Activated T-helper 1 cell treated with anti-CD3 and anti-CD28 coated beads, Interleukin-12 subunit alpha, Interleukin-12 subunit beta, Interleukin-2, Interleukin-4 antibody, amounts not matched to agents 30 ng/mL and 10 ng/mL and 1 ng/mL, durations not matched to agents 14 hours and 24 hours and 36 hours (primary cell): Measurements from ENCODE around the gene INKA1. TPM values are rescaled to one million over a fixed set of nuclear protein-coding genes. Genes with fewer than 3 reads are reported as not detected.
"Not testable (repeated sequence)": the region's sequence is repeated elsewhere in the genome, so short reads cannot be mapped to it uniquely, and the experiment has no call there.

Experiments
- DNase-seq: peaks from one replicate; pipeline ENCODE4 v3.0.0; 2021; ENCODE audit warnings: low spot score
- H3K27ac Mint-ChIP-seq: one replicate; pipeline ENCODE4 v1.8.0; 2021; ENCODE audit warnings: mild to moderate bottlenecking, mixed read lengths
- H3K27me3 Mint-ChIP-seq: one replicate; pipeline ENCODE4 v1.8.0; 2022; ENCODE audit warnings: mild to moderate bottlenecking, moderate library complexity, mixed read lengths; ENCODE audit not compliant: insufficient read depth
- H3K36me3 Mint-ChIP-seq: one replicate; pipeline ENCODE4 v1.8.0; 2021; ENCODE audit warnings: low read depth, mixed read lengths
- H3K4me1 Mint-ChIP-seq: one replicate; pipeline ENCODE4 v1.8.0; 2021; ENCODE audit warnings: low read depth, mixed read lengths
- H3K4me3 Mint-ChIP-seq: one replicate; pipeline ENCODE4 v1.8.0; 2021; ENCODE audit warnings: mild to moderate bottlenecking, moderate library complexity, mixed read lengths
- H3K9me3 Mint-ChIP-seq: one replicate; pipeline ENCODE4 v1.8.0; 2021; ENCODE audit warnings: mixed read lengths
- intact Hi-C: fragments of 100-400 bp; cut with micrococcal nuclease; formaldehyde crosslinking; loops from one replicate; pipeline ENCODE4 v1.15.1; 2024
- total RNA-seq: library from RNA; stranded (reverse); gene quantifications from 2 replicates; pipeline ENCODE4 v1.2.3, GENCODE V29; 2022

INKA1 gene
- total RNA-seq = 1.3 and 2.7 TPM in 2 replicates

- Mint-ChIP-seq H3K4me3 (peak within 1 kb of the TSS; percentile 84), H3K4me1 (peaks cover 23% of the 10 kb centered on the region), H3K27me3 (peaks cover 10% of the 10 kb centered on the region), H3K36me3 (peaks cover 8% of the 10 kb centered on the region), H3K27ac (peak within 1 kb of the TSS; percentile 70), H3K9me3 (no peaks in the 10 kb centered on the region)
- peak; percentile 82 for DNase-seq
- intact Hi-C loops = loop anchor here (1.0 to 2.0 kb wide), 9 partner anchors 10 to 285 kb away; partner anchors contain the start of genes IP6K1, MON1A, RBM5 and TRAIP
Measured at GRCh38 chr3:49802719-49803464, at the start of gene INKA1. TSS of gene INKA1 (plus strand) at chr3:49803261. CDS start at chr3:49803393, 132 bp downstream.

- no peak overlapping the region for H3K4me3 Mint-ChIP-seq
- DNase-seq = no peak
- peaks cover 13% of the 10 kb centered on the region for H3K4me1 Mint-ChIP-seq
- H3K9me3 Mint-ChIP-seq = no peaks in the 10 kb centered on the region
- H3K27ac Mint-ChIP-seq = no peak overlapping the region
- H3K36me3 Mint-ChIP-seq = peaks cover 7% of the 10 kb centered on the region
- intact Hi-C loops = no loop called here
- H3K27me3 Mint-ChIP-seq = no peaks in the 10 kb centered on the region
Measured at GRCh38 chr3:49754536-49754935, 48.5 kb upstream of the INKA1 start.

DNA sequence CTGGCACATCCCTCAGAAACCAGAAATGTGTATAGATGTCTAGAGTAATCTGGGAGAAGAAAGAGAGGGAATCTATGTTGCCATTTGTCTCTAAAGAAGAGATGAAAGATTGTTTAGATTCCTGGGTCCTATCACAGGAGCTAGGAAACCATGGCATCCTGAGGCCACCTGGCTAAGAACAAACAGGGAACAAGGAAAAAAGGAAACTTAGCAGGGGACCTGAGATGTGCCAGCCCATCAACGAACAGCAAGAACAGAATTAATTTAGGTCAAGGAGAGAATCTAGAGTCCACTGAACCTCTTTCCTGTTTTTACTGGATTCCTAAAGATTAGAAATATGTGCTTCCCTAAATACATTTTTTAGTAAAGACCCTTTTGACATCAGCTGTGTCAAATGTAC is 47.0 kb upstream of the INKA1 start:
- peaks cover 5% of the 10 kb centered on the region for H3K36me3 Mint-ChIP-seq
- no peaks in the 10 kb centered on the region for H3K9me3 Mint-ChIP-seq
- DNase-seq = no peak
- H3K4me1 Mint-ChIP-seq = peaks cover 13% of the 10 kb centered on the region
- H3K27me3 Mint-ChIP-seq = no peaks in the 10 kb centered on the region
- intact Hi-C loops = no loop called here
- no peak overlapping the region for H3K27ac Mint-ChIP-seq
- H3K4me3 Mint-ChIP-seq = no peak overlapping the region

DNA sequence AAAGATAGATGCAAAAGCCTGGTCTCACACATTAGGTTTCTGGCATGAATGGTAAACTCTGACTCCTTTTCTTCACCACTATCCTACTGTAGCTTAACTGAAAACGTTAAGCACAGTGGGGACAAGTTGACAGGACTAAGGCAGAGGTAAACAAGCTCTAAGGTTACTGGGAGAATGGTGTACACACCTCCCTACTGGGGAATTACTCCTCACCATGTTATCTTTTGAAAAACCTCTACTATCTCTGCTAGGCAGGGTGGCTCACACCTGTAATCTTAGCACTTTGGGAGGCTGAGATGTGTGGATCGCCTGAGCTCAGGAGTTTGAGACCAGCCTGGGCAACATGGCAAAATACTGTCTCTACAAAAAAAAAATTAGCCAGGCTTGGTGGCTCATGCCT is 45.9 kb upstream of the INKA1 start:
- intact Hi-C loops = no loop called here
- DNase-seq = no peak
- peaks cover 5% of the 10 kb centered on the region for H3K36me3 Mint-ChIP-seq
- no peaks in the 10 kb centered on the region for H3K27me3 Mint-ChIP-seq
- H3K4me3 Mint-ChIP-seq = no peak overlapping the region
- H3K9me3 Mint-ChIP-seq = no peaks in the 10 kb centered on the region
- H3K4me1 Mint-ChIP-seq = peaks cover 13% of the 10 kb centered on the region
- H3K27ac Mint-ChIP-seq = no peak overlapping the region

DNA sequence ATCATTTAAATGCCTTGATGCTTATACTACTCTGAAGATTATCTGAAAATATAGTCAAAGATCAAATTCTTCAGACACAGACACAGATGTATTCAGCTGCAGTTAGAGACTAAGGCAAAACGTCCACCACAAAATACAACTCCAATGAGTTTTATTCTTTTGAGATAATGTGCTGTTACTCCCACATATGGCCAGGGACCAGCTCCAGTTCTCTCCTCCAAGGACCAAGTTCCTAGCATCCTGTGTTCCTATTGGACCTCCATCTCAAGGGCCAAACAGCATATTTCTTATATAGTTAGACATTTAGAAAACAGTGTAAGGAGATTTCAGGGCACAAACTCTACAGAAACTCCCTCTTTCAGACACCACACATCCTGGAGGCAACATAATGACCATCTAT is 43.8 kb upstream of the INKA1 start:
- peaks cover 2% of the 10 kb centered on the region for H3K36me3 Mint-ChIP-seq
- H3K27me3 Mint-ChIP-seq = no peaks in the 10 kb centered on the region
- H3K9me3 Mint-ChIP-seq = no peaks in the 10 kb centered on the region
- DNase-seq = no peak
- H3K4me1 Mint-ChIP-seq = peaks cover 8% of the 10 kb centered on the region
- no peak overlapping the region for H3K27ac Mint-ChIP-seq
- no peak overlapping the region for H3K4me3 Mint-ChIP-seq
- intact Hi-C loops = no loop called here

GRCh38 chr3:49761661-49762060 is 41.4 kb upstream of the INKA1 start:
- Mint-ChIP-seq H3K27ac (no peak overlapping the region), H3K4me1 (no peaks in the 10 kb centered on the region), H3K36me3 (peaks cover 3% of the 10 kb centered on the region)

DNA sequence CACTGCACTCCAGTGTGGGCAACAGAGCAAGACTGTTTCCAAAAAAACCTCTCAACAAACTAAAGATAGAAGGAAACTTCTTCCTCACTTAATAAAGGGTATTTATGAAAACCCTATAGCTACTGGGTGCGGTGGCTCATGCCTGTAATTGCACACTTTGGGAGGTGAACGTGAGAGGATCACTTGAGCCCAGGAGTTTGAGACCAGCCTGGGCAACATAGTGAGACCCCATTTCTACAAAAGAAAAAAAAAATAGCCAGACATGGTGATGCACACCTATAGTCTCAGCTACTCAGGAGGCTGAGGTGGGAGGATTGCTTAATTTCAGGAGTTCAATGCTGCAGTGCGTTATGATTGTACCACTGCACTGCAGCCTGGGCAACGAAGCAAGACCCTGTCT is 39.1 kb upstream of the INKA1 start:
- no peaks in the 10 kb centered on the region for H3K9me3 Mint-ChIP-seq
- no peak overlapping the region for H3K27ac Mint-ChIP-seq
- no peak overlapping the region for H3K4me3 Mint-ChIP-seq
- no peaks in the 10 kb centered on the region for H3K4me1 Mint-ChIP-seq
- H3K36me3 Mint-ChIP-seq = peaks cover 5% of the 10 kb centered on the region
- DNase-seq = no peak
- intact Hi-C loops = no loop called here
- no peaks in the 10 kb centered on the region for H3K27me3 Mint-ChIP-seq

More at GRCh38 chr3:49761661-49762060, 41.4 kb upstream of the INKA1 start:
- H3K4me3 Mint-ChIP-seq = no peak overlapping the region
- intact Hi-C loops = no loop called here
- no peaks in the 10 kb centered on the region for H3K27me3 Mint-ChIP-seq
- no peak for DNase-seq
- H3K9me3 Mint-ChIP-seq = no peaks in the 10 kb centered on the region

DNA sequence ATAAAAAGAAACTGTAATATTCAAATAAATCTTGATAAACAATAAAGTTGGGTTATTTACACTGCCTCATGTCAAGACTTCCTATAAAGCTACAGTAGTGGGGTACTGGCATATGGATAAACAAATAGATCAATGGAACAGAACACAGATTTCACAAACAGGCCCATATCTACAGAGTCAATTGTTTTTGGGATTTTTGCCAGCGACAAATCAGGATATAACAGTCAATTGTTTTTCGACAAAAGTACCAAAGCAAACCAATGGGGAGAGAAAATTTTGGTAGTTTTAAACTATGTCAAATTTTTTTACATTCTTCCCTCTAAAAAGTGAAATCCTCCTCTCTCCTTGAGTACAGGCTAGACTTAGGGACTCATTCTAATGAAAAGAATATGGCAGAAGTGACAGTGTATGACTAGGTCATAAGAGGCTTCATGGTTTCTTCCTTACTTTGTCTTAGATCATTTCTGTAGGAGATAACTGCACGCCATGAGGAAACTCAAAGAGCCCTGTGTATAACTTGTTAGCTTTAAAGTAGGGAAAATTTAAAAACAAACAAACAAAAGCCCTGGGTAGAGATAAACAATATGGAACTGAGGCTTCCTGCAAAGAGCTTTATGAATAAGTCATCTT is 33.7 kb upstream of the INKA1 start:
- H3K27ac Mint-ChIP-seq = no peak overlapping the region

GRCh38 chr3:49769926-49770325 is 33.1 kb upstream of the INKA1 start:
- H3K9me3 Mint-ChIP-seq = no peaks in the 10 kb centered on the region
- H3K36me3 Mint-ChIP-seq = peaks cover 8% of the 10 kb centered on the region
- no peak for DNase-seq
- no peaks in the 10 kb centered on the region for H3K4me1 Mint-ChIP-seq
- H3K27me3 Mint-ChIP-seq = no peaks in the 10 kb centered on the region
- intact Hi-C loops = no loop called here
- no peak overlapping the region for H3K27ac Mint-ChIP-seq
- H3K4me3 Mint-ChIP-seq = no peak overlapping the region

More for the DNA sequence above, 33.7 kb upstream of the INKA1 start:
- Mint-ChIP-seq H3K4me1 (no peaks in the 10 kb centered on the region), H3K36me3 (peaks cover 9% of the 10 kb centered on the region), H3K9me3 (no peaks in the 10 kb centered on the region), H3K27me3 (no peaks in the 10 kb centered on the region), H3K4me3 (no peak overlapping the region)
- no peak for DNase-seq
- intact Hi-C loops = no loop called here

DNA sequence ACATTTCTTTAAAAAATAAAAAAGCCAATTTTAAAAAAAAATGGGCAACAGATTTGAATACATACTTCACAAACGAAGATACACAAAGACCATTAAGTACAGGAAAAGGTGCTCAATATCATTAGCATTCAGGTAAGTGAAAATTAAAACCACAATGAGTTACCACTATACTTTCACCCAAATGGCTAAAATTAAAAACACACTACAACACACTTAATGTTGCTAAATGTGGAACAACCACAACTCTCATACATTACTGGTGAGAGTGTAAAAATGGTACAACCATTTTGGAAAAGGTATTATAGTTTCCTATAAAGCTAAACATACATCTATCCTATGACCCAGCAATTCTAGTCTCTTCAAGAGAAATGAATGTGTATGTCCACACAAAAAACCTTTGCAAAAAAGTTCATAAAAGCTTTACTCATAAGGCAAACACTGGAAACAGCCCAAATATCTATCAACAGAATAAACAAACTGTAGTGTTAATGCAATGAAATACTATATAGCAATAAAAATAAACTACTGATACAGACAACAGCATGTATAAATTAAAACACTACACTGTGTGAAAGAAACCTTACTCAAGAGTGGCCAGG is 31.6 kb upstream of the INKA1 start:
- H3K9me3 Mint-ChIP-seq = no peaks in the 10 kb centered on the region
- H3K27ac Mint-ChIP-seq = no peak overlapping the region
- peaks cover 7% of the 10 kb centered on the region for H3K36me3 Mint-ChIP-seq
- no peaks in the 10 kb centered on the region for H3K4me1 Mint-ChIP-seq
- DNase-seq = no peak
- intact Hi-C loops = no loop called here
- no peak overlapping the region for H3K4me3 Mint-ChIP-seq
- no peaks in the 10 kb centered on the region for H3K27me3 Mint-ChIP-seq

DNA sequence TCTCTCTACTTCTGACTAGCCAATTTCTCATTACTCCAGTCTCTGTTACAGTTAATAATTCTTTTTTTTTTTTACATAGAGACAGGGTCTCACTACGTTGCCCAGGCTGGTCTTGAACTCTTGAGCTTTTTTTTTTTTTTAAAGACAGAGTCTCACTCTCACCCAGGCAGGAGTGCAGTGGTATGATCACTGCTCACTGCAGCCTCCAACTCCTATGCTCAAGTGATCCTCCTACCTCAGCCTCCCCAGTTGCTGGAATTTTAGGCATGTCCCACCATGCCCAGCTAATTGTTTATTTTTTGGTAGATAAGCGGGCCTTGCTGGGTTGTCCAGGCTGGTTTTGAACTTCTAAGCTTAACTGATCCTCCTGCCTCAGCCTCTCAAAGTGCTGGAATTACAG is 30.4 kb upstream of the INKA1 start:
- Mint-ChIP-seq H3K36me3 (peaks cover 7% of the 10 kb centered on the region), H3K27me3 (no peaks in the 10 kb centered on the region), H3K9me3 (no peaks in the 10 kb centered on the region), H3K4me3 (no peak overlapping the region), H3K27ac (no peak overlapping the region), H3K4me1 (no peaks in the 10 kb centered on the region)
- no peak for DNase-seq
- intact Hi-C loops = no loop called here

GRCh38 chr3:49775538-49775937 is 27.5 kb upstream of the INKA1 start:
- Mint-ChIP-seq H3K27me3 (no peaks in the 10 kb centered on the region), H3K4me3 (no peak overlapping the region), H3K4me1 (peaks cover 16% of the 10 kb centered on the region), H3K27ac (no peak overlapping the region), H3K36me3 (peaks cover 8% of the 10 kb centered on the region), H3K9me3 (no peaks in the 10 kb centered on the region)
- intact Hi-C loops = no loop called here
- DNase-seq = no peak

- intact Hi-C loops, H3K27ac Mint-ChIP-seq, DNase-seq, H3K27me3 Mint-ChIP-seq, H3K4me3 Mint-ChIP-seq, H3K9me3 Mint-ChIP-seq: not testable (repeated sequence)
- Mint-ChIP-seq H3K4me1 (peaks cover 20% of the 10 kb centered on the region), H3K36me3 (peaks cover 12% of the 10 kb centered on the region)
Measured at GRCh38 chr3:49776101-49776500, 27.0 kb upstream of the INKA1 start.
